ENCODE data around the gene MYO5B.

MYO5B gene

GRCh38 chr18:49924293-49924983, 270.5 kb downstream of the MYO5B start:
- no peaks in the 10 kb centered on the region for H3K9me3 Mint-ChIP-seq
- H3K27me3 Mint-ChIP-seq (ENCODE audit: low read depth) = no peaks in the 10 kb centered on the region
- TF ChIP-seq CTCF (IDR thresholded peaks at IDR 0.05; ENCODE audit: unreplicated experiment in 3 of 3) = no peak
- H3K4me3 Mint-ChIP-seq = no peak overlapping the region
- H3K4me1 Mint-ChIP-seq = peaks cover 55% of the 10 kb centered on the region
- peak overlapping the region in 2 of 3 experiments; percentile 58 to 61 for H3K27ac Mint-ChIP-seq
- peaks cover 14% of the 10 kb centered on the region for H3K36me3 Mint-ChIP-seq (ENCODE audit: low read depth)

GRCh38 chr18:49922228-49922627, 272.7 kb downstream of the MYO5B start:
- H3K27me3 Mint-ChIP-seq (ENCODE audit: low read depth) = peaks cover 5% of the 10 kb centered on the region
- H3K4me3 Mint-ChIP-seq = no peak overlapping the region
- H3K27ac Mint-ChIP-seq = peak overlapping the region in 1 of 3 experiments; percentile 32
- H3K36me3 Mint-ChIP-seq (ENCODE audit: low read depth) = peaks cover 14% of the 10 kb centered on the region
- TF ChIP-seq CTCF (IDR thresholded peaks at IDR 0.05; ENCODE audit: unreplicated experiment in 3 of 3) = no peak
- peaks cover 55% of the 10 kb centered on the region for H3K4me1 Mint-ChIP-seq
- H3K9me3 Mint-ChIP-seq = no peaks in the 10 kb centered on the region

- TF ChIP-seq CTCF (IDR thresholded peaks at IDR 0.05; ENCODE audit: unreplicated experiment in 3 of 3) = no peak
- Mint-ChIP-seq H3K9me3 (no peaks in the 10 kb centered on the region), H3K4me1 (peaks cover 53% of the 10 kb centered on the region), H3K27ac (peak overlapping the region; percentile 74 to 79 (median 75)), H3K4me3 (no peak overlapping the region), H3K27me3 (ENCODE audit: low read depth) (peaks cover 5% of the 10 kb centered on the region), H3K36me3 (ENCODE audit: low read depth) (peaks cover 8% of the 10 kb centered on the region)
Observed at GRCh38 chr18:49921318-49921985, 273.5 kb downstream of the MYO5B start.

GRCh38 chr18:49920731-49921130, 274.2 kb downstream of the MYO5B start:
- peaks cover 4% of the 10 kb centered on the region for H3K36me3 Mint-ChIP-seq (ENCODE audit: low read depth)
- peaks cover 5% of the 10 kb centered on the region for H3K27me3 Mint-ChIP-seq (ENCODE audit: low read depth)
- no peaks in the 10 kb centered on the region for H3K9me3 Mint-ChIP-seq
- H3K4me3 Mint-ChIP-seq = no peak overlapping the region
- H3K4me1 Mint-ChIP-seq = peaks cover 50% of the 10 kb centered on the region
- TF ChIP-seq CTCF (IDR thresholded peaks at IDR 0.05; ENCODE audit: unreplicated experiment in 3 of 3) = no peak
- peak overlapping the region; percentile 74 to 79 (median 75) for H3K27ac Mint-ChIP-seq

- Mint-ChIP-seq H3K36me3 (ENCODE audit: low read depth) (peaks cover 11% of the 10 kb centered on the region), H3K9me3 (peaks cover 2% of the 10 kb centered on the region), H3K4me3 (no peak overlapping the region), H3K27ac (no peak overlapping the region), H3K27me3 (ENCODE audit: low read depth) (peaks cover 8% of the 10 kb centered on the region), H3K4me1 (peaks cover 25% of the 10 kb centered on the region)
- no peak for TF ChIP-seq CTCF (IDR thresholded peaks at IDR 0.05; ENCODE audit: unreplicated experiment in 3 of 3)
Observed at GRCh38 chr18:49917742-49918141, 277.2 kb downstream of the MYO5B start.
